Fibroblast of mammary gland (primary cell): ENCODE data around the gene TGFBI.
A peak's percentile ranks its signal among the peaks of the same experiment; 100 is the strongest.

Source experiments
- DNase-seq: peaks from one replicate; pipeline ENCODE4 v3.0.0-alpha.2; 2010; ENCODE audit warnings: low read depth
- H3K4me3 ChIP-seq: 2 replicates; pipeline ENCODE4 v1.5.1; 2011; ENCODE audit warnings: low read depth, mild to moderate bottlenecking, low read length, moderate library complexity; ENCODE audit not compliant: control insufficient read depth
- CTCF ChIP-seq: conservative IDR thresholded peaks from 2 replicates; pipeline ENCODE4 v1.5.1; 2011; ENCODE audit warnings: low read depth, low read length, inconsistent platforms; ENCODE audit not compliant: control insufficient read depth, insufficient read depth

TGFBI gene

GRCh38 chr5:136060963-136061362 is 32.2 kb downstream of the TGFBI start:
- no peak for DNase-seq
- no peak for TF ChIP-seq CTCF
- no peak overlapping the region for H3K4me3 ChIP-seq

GRCh38 chr5:136061630-136062365 is 33.0 kb downstream of the TGFBI start:
- TF ChIP-seq CTCF: no peak
- no peak for DNase-seq
- no peak overlapping the region for H3K4me3 ChIP-seq

GRCh38 chr5:136062366-136063274 is 33.8 kb downstream of the TGFBI start:
- TF ChIP-seq CTCF: peak; percentile 51
- peak; percentile 60 for DNase-seq
- no peak overlapping the region for H3K4me3 ChIP-seq

GRCh38 chr5:136063778-136064465 is 35.1 kb downstream of the TGFBI start:
- no peak for TF ChIP-seq CTCF
- DNase-seq: no peak
- H3K4me3 ChIP-seq: no peak overlapping the region

- DNase-seq: peak; percentile 44
- H3K4me3 ChIP-seq: no peak overlapping the region
- TF ChIP-seq CTCF: peak; percentile 29
Measured at GRCh38 chr5:136064510-136064909, 35.7 kb downstream of the TGFBI start.

- H3K4me3 ChIP-seq: no peak overlapping the region
- no peak for TF ChIP-seq CTCF
- no peak for DNase-seq
Measured at GRCh38 chr5:136065588-136065987, 36.8 kb downstream of the TGFBI start.
